ENCODE measurements around the gene ZIC4.

ZIC4 gene

GRCh38 chr3:147354623-147355022 is 51.7 kb downstream of the ZIC4 start:
- DNase-seq (ENCODE audit: low spot score), result no peak

- no peak for DNase-seq (ENCODE audit: low spot score)
These were observed 55.0 kb downstream of the ZIC4 start for GRCh38 chr3:147351301-147351700.

- no peak for DNase-seq (ENCODE audit: low spot score)
These were observed 57.4 kb downstream of the ZIC4 start for GRCh38 chr3:147348976-147349375.

DNA sequence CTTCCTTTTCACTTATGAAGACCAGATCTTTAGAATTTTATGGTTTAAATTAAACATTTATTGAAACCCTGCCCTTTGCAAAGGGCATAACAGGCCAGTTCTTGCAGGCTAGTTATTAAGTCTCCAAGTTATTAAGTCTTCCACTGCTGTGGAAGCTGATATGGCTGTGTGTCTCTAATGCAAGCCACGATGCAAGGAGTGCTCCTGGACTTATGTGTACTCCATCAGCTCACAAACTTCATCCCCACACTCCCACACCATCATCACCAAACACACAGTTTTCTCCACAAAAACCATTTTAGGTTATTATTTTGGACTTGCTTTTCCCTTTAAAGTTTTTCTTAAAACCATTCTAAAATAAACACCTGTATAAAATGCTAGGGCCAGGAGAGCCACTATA is 62.4 kb downstream of the ZIC4 start:
- no peak for DNase-seq (ENCODE audit: low spot score)

GRCh38 chr3:147341727-147342126 is 64.6 kb downstream of the ZIC4 start:
- no peak for DNase-seq (ENCODE audit: low spot score)

DNA sequence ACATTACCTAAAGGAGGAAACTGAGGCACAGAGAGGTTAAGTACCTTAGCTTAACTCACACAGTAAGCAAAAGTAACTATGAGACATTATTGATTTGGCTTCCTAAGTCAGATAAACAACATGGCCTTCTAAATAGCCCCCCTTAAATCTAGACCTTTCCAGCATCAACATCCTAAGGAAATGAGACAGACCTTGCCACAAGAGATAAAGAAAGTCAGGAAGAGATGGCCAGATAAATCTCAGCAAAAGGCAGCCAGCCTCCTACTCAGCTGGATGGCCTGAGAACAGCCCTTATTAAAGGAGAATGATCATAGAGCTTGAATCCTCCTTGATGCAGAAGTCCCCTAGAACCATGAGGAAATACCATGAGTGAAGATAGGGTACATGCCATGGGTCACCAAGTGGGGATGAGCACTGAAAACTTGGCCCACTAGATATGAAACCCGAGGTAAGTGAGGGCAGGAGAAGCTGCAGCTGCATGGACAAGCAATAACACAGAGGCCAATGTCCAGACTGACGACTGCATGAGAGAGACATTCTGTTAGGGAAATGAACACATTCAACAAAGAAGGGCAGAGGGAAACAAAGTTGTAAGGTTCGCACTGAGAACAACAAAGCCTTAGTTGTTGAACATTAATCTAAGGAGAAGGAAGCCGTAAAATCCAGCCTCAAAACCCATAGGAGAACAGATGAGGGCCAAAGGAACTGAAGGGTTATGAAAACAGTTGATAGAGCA is 69.6 kb downstream of the ZIC4 start:
- no peak for DNase-seq (ENCODE audit: low spot score)

Measured in CD4-positive, alpha-beta T cell treated with Interleukin-2 at 100 ng/mL for 4 hours (primary cell).